WTC11 (cell line): Measurements from ENCODE around the gene DCD. TPM values are rescaled to one million over a fixed set of nuclear protein-coding genes. Genes with fewer than 3 reads are reported as not detected.

Experiments used
- ATAC-seq: fragments of 200-7000 bp; cut with Tn5 transposase; 2 replicates; pipeline ENCODE4 v1.10.0; 2021; ENCODE audit warnings: mild to moderate bottlenecking, moderate library complexity
- CTCF ChIA-PET: fragments of 300-600 bp; sonication (Branson Sonifier 250); formaldehyde crosslinking; loops from one replicate; lab custom pipeline; 2021; ENCODE audit warnings: antibody characterized with exemption; lab: Charles Lee
- POLR2A ChIA-PET: fragments of 350-600 bp; sonication (Branson Sonifier 250); formaldehyde crosslinking; loops from one replicate; lab custom pipeline; 2021; ENCODE audit warnings: antibody characterized with exemption; lab: Charles Lee
- DNase-seq: peaks from one replicate; pipeline ENCODE4 v3.0.0; 2021; ENCODE audit warnings: low spot score
- H3K27ac Mint-ChIP-seq: 2 replicates; pipeline ENCODE4 v1.8.0; 2021; ENCODE audit warnings: mixed read lengths
- H3K27me3 Mint-ChIP-seq: 2 replicates; pipeline ENCODE4 v1.8.0; 2021; ENCODE audit warnings: low read depth, mild to moderate bottlenecking, moderate library complexity, mixed read lengths
- H3K36me3 Mint-ChIP-seq: 2 replicates; pipeline ENCODE4 v1.8.0; 2021; ENCODE audit warnings: mixed read lengths
- H3K4me1 Mint-ChIP-seq: 2 replicates; pipeline ENCODE4 v1.8.0; 2022; ENCODE audit warnings: mixed read lengths
- H3K4me3 Mint-ChIP-seq: 2 replicates; pipeline ENCODE4 v1.8.0; 2021; ENCODE audit warnings: mild to moderate bottlenecking, moderate library complexity, mixed read lengths
- H3K9me3 Mint-ChIP-seq: 2 replicates; pipeline ENCODE4 v1.8.0; 2021; ENCODE audit warnings: mixed read lengths
- ELF4 ChIP-seq: sonication (generic); formaldehyde crosslinking; IDR thresholded peaks from 2 replicates; pipeline ENCODE4 v1.8.1; 2022; ENCODE audit warnings: low read depth, mild to moderate bottlenecking, moderate library complexity, missing genetic modification reagents
- ETV6 ChIP-seq: sonication (generic); formaldehyde crosslinking; IDR thresholded peaks from 2 replicates; pipeline ENCODE4 v1.8.1; 2022; ENCODE audit warnings: mild to moderate bottlenecking, missing genetic modification reagents
- FOXK1 ChIP-seq: sonication (generic); formaldehyde crosslinking; IDR thresholded peaks from 2 replicates; pipeline ENCODE4 v1.8.0; 2022; ENCODE audit warnings: mild to moderate bottlenecking, moderate library complexity, missing genetic modification reagents
- GTF2I ChIP-seq: fragments of 250-450 bp; sonication (Bioruptor Pico); conservative IDR thresholded peaks from 2 replicates; pipeline ENCODE4 v1.4.0; 2021; ENCODE audit warnings: mild to moderate bottlenecking
- MXD4 ChIP-seq: fragments of 250-450 bp; sonication (Bioruptor Pico); IDR thresholded peaks from 2 replicates; pipeline ENCODE4 v1.8.0; 2021; ENCODE audit warnings: mild to moderate bottlenecking, moderate library complexity, borderline replicate concordance
- MYBL2 ChIP-seq: sonication (generic); formaldehyde crosslinking; IDR thresholded peaks from 2 replicates; pipeline ENCODE4 v1.8.1; 2023; ENCODE audit warnings: mild to moderate bottlenecking, moderate library complexity, missing genetic modification reagents
- NR1H2 ChIP-seq: sonication (generic); formaldehyde crosslinking; IDR thresholded peaks from 2 replicates; pipeline ENCODE4 v1.9.0; 2021; ENCODE audit warnings: mild to moderate bottlenecking, moderate library complexity, missing genetic modification reagents
- OVOL2 ChIP-seq: fragments of 250-450 bp; sonication (Bioruptor Pico); IDR thresholded peaks from 2 replicates; pipeline ENCODE4 v1.9.0; 2021; ENCODE audit warnings: mild to moderate bottlenecking, borderline replicate concordance
- SOX15 ChIP-seq: fragments of 250-450 bp; sonication (Bioruptor Pico); IDR thresholded peaks from 2 replicates; pipeline ENCODE4 v1.9.0; 2021; ENCODE audit warnings: mild to moderate bottlenecking
- TCF7 ChIP-seq: sonication (generic); formaldehyde crosslinking; IDR thresholded peaks from 2 replicates; pipeline ENCODE4 v1.8.0; 2022; ENCODE audit warnings: mild to moderate bottlenecking, low read depth, missing genetic modification reagents, moderate library complexity
- ZBTB21 ChIP-seq: sonication (generic); formaldehyde crosslinking; IDR thresholded peaks from 2 replicates; pipeline ENCODE4 v1.8.1; 2023; ENCODE audit warnings: mild to moderate bottlenecking, missing genetic modification reagents, borderline replicate concordance
- ZNF263 ChIP-seq: sonication (generic); formaldehyde crosslinking; IDR thresholded peaks from 2 replicates; pipeline ENCODE4 v1.8.1; 2022; ENCODE audit warnings: low read depth, mild to moderate bottlenecking, moderate library complexity, missing genetic modification reagents
- ZNF317 ChIP-seq: sonication (generic); formaldehyde crosslinking; IDR thresholded peaks from 2 replicates; pipeline ENCODE4 v1.8.1; 2023; ENCODE audit warnings: low read depth, mild to moderate bottlenecking, moderate library complexity, missing genetic modification reagents, borderline replicate concordance
- ZNF396 ChIP-seq: fragments of 250-450 bp; sonication (Bioruptor Pico); IDR thresholded peaks from 2 replicates; pipeline ENCODE4 v1.8.0; 2021; ENCODE audit warnings: mild to moderate bottlenecking, moderate library complexity, borderline replicate concordance
- total RNA-seq: library from RNA; stranded (reverse); gene quantifications from 3 replicates; pipeline ENCODE4 v1.2.3, GENCODE V29; 2021
- TF ChIP-seq, protein P1 (sequence below): sonication (generic); formaldehyde crosslinking; IDR thresholded peaks from 2 replicates; pipeline ENCODE4 v1.8.1; 2023; ENCODE audit warnings: mild to moderate bottlenecking, missing genetic modification reagents, borderline replicate concordance
- TF ChIP-seq, protein P2 (sequence below): fragments of 250-450 bp; sonication (Bioruptor Pico); conservative IDR thresholded peaks from 2 replicates; pipeline ENCODE4 v1.9.0; 2021; ENCODE audit warnings: mild to moderate bottlenecking
- TF ChIP-seq, protein P3 (sequence below): sonication (generic); formaldehyde crosslinking; IDR thresholded peaks from 2 replicates; pipeline ENCODE4 v1.8.0; 2022; ENCODE audit warnings: missing genetic modification reagents
- TF ChIP-seq, protein P4 (sequence below): sonication (generic); formaldehyde crosslinking; IDR thresholded peaks from 2 replicates; pipeline ENCODE4 v1.8.1; 2023; ENCODE audit warnings: mild to moderate bottlenecking, missing genetic modification reagents, moderate library complexity

The DCD gene
- total RNA-seq, 1 experiment from 2014 or later: not detected

DNA sequence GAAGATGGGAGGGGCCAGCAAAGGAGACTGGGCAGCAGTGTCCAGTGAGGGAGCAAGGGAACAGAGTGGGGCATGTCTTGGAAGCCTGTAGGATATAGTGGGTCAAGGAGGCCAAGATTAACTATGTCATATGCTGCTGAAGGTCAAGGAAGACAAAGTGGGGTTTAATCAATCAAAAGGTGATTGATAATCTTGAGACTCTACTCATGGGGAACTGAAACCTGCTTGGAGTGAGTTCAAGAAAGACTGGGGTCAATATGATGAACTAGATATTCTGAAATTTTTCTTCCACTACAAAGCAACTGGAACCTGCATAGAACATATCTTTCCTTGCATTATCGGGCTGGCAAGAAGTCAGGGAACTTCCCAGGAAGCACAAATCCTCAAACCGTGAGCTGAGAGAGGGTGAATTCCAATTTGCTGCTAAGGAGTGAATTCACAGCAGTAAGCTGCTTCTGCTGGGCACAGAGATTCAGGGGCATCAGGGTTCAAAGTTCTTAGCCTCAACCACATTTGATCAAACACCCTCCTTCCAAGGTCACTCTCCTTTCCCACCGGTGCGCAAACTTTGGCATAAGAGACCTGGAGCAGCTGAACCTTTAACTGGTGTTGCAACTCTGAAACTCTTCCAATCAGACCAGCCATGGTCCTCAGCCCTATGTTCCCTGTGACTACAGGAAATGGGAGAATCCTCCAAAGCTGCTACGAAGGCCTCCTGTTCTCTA, 40.3 kb upstream of the DCD start (continued):
- TF ChIP-seq, protein P1, sequence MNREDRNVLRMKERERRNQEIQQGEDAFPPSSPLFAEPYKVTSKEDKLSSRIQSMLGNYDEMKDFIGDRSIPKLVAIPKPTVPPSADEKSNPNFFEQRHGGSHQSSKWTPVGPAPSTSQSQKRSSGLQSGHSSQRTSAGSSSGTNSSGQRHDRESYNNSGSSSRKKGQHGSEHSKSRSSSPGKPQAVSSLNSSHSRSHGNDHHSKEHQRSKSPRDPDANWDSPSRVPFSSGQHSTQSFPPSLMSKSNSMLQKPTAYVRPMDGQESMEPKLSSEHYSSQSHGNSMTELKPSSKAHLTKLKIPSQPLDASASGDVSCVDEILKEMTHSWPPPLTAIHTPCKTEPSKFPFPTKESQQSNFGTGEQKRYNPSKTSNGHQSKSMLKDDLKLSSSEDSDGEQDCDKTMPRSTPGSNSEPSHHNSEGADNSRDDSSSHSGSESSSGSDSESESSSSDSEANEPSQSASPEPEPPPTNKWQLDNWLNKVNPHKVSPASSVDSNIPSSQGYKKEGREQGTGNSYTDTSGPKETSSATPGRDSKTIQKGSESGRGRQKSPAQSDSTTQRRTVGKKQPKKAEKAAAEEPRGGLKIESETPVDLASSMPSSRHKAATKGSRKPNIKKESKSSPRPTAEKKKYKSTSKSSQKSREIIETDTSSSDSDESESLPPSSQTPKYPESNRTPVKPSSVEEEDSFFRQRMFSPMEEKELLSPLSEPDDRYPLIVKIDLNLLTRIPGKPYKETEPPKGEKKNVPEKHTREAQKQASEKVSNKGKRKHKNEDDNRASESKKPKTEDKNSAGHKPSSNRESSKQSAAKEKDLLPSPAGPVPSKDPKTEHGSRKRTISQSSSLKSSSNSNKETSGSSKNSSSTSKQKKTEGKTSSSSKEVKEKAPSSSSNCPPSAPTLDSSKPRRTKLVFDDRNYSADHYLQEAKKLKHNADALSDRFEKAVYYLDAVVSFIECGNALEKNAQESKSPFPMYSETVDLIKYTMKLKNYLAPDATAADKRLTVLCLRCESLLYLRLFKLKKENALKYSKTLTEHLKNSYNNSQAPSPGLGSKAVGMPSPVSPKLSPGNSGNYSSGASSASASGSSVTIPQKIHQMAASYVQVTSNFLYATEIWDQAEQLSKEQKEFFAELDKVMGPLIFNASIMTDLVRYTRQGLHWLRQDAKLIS: no peak
- TF ChIP-seq ELF4 (CRISPR knock-in tag) (no peak), MXD4 (CRISPR knock-in tag) (no peak), ZNF263 (CRISPR knock-in tag) (no peak)

DNA sequence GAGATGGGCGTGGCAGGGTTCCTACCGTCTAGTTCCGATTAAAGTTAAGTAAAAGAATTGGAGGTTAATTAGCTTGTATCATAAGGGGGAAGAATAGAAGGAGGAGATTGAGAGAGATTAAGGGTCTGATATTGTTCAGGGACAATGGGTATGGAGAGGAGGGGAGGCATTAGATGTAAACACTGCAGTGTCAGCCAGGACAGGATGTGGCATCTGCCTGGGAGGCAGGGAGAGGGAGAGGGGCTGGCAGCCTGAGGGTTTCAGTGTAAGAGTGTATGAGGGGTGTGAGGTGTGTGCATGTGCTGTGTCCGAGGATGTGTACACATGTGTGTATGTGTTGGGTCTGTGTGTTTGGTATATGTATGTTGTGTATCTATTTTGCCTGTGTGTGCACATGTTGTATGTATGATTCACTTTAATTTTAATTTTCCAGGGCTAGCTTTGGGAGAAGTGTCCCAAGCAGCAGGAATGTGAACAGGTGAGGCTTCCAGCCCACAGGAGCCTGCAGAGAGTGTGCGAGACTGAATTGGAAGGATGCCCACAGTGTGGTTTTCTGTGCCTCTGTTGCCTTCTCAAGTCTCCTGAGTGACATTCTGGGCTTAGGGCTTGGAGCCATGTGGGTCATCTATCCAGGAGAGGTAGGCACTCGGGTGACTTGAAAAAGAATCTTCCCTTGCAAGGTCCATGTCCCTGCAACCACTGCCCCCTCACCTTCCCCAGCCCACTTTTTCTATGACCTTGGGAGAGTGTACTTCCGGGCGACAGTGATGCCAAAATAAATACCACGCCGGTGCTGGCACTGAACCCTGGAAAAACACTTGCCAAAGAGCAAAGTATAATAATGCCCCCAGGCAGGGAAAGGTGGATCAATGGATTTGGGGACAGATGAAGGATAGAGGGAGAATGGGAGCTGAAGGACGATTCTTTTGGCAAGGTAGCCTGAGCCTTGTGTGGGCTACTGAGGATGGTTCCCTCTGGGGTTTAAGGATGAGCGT, 36.8 kb upstream of the DCD start:
- Mint-ChIP-seq H3K9me3 (peaks cover 26% of the 10 kb centered on the region), H3K4me3 (no peak overlapping the region), H3K36me3 (peaks cover 19% of the 10 kb centered on the region), H3K27me3 (peaks cover 28% of the 10 kb centered on the region), H3K27ac (no peak overlapping the region), H3K4me1 (peaks cover 65% of the 10 kb centered on the region)
- peak; percentile 5; the same call in 1 of the 2 replicates for ATAC-seq
- ChIA-PET CTCF (interaction anchor here (0.9 to 5.6 kb wide), 8 partner anchors 9 to 158 kb away, joined by 3 to 26 read pairs (median 4); no protein-coding TSS in a partner anchor), POLR2A (interaction anchor here (0.6 kb wide), 1 partner anchor 11 kb away, joined by 4 read pairs; no protein-coding TSS in a partner anchor)
- DNase-seq: no peak
- TF ChIP-seq OVOL2 (CRISPR knock-in tag) (no peak), MYBL2 (CRISPR knock-in tag) (no peak), NR1H2 (CRISPR knock-in tag) (no peak), FOXK1 (CRISPR knock-in tag) (no peak), SOX15 (CRISPR knock-in tag) (no peak), GTF2I (no peak), ZNF317 (CRISPR knock-in tag) (no peak), ZNF396 (CRISPR knock-in tag) (no peak), ZNF263 (CRISPR knock-in tag) (no peak), TCF7 (CRISPR knock-in tag) (no peak), ETV6 (no peak), ZBTB21 (CRISPR knock-in tag) (no peak)
- TF ChIP-seq, protein P2, sequence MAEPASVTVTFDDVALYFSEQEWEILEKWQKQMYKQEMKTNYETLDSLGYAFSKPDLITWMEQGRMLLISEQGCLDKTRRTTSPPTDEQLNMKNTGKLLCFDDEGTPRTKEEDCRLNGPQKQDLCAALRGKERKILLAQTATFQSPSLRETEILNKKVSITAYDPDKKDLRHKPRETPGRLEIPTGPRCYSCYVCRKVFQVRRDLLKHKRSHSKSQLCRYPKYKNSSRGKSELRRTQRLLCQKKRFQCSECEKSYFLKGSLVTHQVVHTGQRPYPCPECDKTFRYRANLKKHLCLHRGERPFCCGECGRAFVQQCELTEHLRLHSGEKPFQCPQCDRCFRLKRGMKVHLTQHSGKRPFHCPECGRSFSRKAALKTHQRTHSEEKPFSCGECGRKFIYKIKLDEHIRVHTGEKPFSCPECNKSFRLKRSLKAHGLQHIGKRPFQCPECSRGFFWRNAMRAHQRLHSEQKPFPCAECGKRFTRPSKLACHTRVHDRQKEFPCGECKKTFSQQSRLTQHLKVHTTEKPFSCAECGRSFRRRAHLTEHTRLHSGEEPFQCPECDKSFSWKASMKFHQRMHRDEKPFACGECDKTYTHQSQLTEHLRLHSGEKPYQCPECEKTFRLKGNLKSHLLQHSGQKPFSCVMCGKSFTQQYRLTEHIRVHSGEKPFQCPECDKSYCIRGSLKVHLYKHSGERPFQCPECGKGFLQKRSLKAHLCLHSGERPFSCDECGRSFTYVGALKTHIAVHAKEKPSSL: no peak
- TF ChIP-seq, protein P3, sequence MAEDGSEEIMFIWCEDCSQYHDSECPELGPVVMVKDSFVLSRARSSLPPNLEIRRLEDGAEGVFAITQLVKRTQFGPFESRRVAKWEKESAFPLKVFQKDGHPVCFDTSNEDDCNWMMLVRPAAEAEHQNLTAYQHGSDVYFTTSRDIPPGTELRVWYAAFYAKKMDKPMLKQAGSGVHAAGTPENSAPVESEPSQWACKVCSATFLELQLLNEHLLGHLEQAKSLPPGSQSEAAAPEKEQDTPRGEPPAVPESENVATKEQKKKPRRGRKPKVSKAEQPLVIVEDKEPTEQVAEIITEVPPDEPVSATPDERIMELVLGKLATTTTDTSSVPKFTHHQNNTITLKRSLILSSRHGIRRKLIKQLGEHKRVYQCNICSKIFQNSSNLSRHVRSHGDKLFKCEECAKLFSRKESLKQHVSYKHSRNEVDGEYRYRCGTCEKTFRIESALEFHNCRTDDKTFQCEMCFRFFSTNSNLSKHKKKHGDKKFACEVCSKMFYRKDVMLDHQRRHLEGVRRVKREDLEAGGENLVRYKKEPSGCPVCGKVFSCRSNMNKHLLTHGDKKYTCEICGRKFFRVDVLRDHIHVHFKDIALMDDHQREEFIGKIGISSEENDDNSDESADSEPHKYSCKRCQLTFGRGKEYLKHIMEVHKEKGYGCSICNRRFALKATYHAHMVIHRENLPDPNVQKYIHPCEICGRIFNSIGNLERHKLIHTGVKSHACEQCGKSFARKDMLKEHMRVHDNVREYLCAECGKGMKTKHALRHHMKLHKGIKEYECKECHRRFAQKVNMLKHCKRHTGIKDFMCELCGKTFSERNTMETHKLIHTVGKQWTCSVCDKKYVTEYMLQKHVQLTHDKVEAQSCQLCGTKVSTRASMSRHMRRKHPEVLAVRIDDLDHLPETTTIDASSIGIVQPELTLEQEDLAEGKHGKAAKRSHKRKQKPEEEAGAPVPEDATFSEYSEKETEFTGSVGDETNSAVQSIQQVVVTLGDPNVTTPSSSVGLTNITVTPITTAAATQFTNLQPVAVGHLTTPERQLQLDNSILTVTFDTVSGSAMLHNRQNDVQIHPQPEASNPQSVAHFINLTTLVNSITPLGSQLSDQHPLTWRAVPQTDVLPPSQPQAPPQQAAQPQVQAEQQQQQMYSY (CRISPR knock-in tag): no peak
- TF ChIP-seq, protein P4, sequence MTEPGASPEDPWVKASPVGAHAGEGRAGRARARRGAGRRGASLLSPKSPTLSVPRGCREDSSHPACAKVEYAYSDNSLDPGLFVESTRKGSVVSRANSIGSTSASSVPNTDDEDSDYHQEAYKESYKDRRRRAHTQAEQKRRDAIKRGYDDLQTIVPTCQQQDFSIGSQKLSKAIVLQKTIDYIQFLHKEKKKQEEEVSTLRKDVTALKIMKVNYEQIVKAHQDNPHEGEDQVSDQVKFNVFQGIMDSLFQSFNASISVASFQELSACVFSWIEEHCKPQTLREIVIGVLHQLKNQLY (CRISPR knock-in tag): no peak
